GM21390 (cell line): Measurements from ENCODE around the gene DNAL4.

Experiments used
- ATAC-seq: cut with Tn5 transposase; IDR thresholded peaks from one replicate; pipeline ENCODE4 v1.9.1; 2021; ENCODE audit not compliant: unreplicated experiment

Gene DNAL4, protein sequence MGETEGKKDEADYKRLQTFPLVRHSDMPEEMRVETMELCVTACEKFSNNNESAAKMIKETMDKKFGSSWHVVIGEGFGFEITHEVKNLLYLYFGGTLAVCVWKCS

DNA sequence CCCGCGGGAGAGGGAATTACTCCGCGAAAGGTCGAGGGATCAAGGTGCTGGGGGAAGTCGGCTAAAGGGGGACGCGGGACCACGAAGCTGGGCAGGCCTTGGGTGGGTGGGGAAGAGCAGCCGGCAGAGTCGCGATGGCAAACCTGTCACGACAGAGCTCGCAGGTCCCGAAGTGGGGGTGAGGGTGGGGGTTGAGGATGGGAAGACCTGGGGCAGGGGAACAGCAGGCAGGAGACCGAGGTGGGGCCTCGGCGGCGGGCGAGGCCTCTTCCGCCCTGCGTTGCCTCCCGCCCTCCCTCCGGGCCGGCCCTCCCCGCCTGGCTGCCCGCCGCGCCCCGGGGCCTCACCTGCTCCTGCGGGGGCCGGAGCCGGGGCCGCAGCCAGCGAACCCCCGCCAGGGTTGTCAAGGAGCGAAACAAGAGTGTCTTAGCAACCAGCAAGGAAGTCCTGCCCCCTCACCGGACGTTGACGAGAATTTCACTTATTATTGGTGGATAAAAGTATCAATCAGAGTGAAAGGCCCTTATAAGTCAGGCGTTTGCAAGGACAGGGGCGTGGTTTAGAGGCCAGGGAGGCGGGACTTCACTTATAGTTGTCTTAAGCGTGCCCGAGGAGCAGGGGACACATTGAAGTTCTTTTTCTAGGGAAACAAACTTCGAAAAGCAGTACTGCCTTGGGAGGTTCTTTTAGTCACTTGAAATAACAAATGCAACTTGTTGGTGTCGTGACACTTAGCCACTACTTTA is at the start of gene DNAL4:
Gene DNAL4, minus strand, starts transcription at position 423 of the 746 bp plus-strand sequence. CDS start 11,412 bp downstream, outside the sequence.
- peak; percentile 97 for ATAC-seq

DNA sequence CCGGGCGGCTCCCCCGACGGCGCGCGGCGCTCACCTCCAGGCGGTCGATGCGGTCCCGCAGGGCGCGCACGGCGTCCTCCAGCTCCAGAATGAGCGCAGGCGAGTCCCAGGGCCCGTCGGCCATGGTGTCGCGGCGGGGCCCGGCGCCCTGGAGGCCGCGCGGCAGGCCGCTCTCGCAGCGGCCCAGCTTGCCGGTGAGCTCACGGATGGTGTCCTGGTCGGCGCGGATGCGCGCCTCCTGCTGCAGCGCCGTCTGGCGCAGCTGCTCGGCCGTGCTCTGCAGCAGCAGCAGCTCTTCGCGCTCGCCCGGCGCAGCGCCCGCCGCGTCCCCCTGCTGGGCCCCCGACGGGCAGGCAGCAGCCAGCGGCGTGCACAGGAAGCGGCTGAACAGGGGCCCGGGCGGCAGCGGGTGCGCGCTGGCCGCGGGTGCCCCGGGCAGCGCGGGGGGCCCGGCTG is 49.3 kb upstream of the DNAL4 start:
- ATAC-seq, result no peak

DNA sequence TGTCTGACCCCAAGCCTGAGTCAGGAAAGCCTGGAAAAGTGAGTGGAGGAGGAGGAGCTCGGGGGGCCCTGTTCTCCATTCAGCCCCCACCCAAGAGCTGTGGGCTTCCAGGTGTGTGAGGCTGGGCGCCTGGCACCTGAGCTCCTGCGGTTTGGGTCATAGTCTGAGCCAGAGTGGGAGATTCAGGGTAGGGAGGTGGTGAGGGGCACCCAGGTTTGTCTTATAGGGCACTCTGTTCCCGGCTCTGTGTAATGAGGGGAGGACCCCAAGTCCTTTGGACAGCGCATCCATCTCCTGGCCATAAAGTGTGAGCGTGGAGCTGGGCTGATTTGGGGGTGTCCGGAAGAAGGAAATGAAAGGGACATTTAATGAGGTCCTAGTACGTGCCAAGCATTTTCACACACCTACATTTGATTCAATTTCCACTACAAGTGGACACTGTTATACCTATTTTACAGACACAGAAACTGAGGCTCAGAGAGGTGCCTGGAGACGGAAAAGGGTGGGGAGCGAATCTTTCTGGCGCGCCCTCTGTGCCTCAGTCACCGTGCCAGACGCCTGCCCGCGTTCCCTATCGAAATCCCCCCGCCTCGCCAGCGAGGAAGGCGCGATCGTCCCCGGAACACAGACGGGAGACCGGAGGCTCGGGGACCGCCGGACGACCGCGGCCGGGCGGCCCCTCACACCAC is 48.7 kb upstream of the DNAL4 start:
- ATAC-seq, result no peak

DNA sequence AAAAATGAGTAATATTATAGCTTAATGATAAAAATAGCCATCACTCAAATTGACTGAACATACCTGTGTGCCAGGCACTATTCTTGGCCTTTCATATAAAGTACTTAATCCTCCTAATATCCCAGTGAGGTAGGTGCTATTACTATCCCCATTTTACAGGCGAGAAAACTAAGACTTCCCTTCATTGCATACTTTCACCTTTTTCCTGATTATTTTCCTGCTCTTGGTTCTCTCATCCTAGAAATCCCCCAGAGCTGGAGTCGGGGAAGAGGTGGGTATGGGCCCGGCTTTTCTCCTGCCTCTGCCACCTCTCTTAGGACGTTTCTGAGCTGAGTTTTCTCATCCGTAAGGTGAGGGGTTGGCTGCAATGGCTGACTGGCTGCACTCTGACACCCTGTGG is 47.7 kb upstream of the DNAL4 start:
- no peak for ATAC-seq

DNA sequence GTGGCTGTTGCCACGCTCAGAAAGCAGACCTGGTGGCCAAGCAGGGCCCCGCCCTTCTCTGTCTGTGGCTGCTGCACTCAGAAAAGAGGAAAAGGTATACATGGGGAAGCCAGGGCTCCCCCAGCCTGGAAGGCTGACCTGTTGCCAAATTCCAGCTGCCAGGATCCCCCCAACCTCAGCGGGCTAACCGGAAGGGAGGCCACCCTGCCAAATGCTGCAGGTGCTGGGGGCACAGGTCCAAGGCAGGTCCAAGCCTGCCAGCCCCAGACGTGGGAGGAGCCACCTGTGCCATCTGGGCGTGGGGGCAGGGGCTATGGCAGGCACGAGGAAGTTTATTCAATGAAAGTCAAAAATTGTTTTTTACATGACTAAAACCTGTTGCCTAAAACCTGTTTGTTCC is 47.3 kb upstream of the DNAL4 start:
- no peak for ATAC-seq

DNA sequence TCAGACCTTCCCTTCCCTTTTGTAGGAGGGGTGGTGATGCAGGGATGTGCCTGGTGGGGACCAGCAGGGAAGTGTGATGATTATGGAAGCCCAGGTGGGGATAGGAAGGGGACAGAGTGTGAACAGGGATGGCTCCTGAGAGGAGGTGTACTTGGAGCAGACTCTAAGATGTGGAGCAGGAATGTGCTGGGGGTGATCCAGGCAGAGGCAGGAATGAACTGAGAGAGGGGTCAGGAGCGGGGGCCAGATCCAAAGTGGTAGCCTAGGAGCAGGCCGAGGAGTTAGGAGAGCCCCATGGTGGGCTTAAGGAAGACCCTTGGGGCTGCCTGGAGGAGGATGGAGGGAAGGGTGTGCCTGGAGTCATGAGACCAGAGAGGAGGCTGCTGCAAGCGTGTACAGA is 46.2 kb upstream of the DNAL4 start:
- no peak for ATAC-seq

DNA sequence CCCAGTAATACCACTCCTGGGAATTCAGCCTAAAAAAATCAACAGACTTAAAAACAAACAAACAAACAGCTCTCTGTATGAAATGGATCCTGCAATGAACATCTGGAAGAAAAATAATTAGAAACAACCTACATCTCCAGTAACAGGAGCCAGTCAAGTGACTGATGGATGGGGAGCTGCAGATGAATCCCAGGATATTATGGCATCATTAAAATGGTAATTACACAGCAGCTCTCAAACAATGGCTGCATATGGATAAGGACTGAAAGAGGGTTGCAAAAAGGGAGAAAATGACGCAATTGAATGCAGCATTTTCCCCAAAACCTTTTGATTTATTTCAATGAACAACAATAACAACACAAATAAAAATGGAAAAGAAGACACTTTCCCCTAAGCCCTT is 45.7 kb upstream of the DNAL4 start:
- no peak for ATAC-seq

DNA sequence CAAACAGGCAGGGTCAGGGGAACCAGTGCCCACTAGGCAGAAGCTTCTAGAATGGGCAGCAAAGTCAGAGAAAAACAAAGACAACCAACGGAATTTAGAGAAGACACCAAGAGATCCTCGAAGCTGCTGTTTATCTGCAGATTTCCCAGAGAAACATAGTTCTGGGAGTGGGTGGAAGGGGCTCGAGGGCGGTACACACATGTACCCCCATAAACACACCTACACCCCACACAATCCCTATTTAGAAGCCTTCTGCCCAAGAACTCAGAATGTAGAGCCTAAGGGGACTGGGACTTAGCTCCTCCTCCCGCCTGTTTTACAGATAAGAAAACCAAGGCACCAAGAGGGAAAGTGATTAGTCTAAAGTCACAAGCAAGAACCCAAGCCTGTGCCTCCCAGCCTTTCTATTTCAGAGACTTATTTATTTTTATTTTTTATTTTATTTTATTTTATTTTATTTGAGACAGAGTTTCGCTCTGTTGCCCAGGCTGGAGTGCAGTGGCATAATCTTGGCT is 43.5 kb upstream of the DNAL4 start:
- no peak for ATAC-seq

DNA sequence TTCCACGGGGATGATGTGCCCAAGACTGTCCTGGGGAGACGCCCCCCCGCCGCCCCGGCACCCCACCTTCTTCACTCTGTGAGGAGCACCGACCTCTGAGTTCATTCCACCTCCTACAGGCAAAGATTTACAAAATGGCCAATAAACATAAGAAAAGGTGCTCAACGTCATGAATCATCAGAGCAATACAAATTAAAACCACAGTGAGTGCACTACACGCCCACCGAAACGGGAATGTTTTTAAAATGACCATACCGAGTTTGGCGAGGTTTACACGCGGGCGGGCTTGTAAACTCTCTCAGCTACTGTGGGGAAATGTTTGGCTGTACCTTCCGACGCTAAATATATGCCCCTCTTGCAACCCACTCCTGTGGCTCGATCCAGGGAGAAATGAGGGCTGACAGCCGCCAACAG is 42.0 kb upstream of the DNAL4 start:
- no peak for ATAC-seq

DNA sequence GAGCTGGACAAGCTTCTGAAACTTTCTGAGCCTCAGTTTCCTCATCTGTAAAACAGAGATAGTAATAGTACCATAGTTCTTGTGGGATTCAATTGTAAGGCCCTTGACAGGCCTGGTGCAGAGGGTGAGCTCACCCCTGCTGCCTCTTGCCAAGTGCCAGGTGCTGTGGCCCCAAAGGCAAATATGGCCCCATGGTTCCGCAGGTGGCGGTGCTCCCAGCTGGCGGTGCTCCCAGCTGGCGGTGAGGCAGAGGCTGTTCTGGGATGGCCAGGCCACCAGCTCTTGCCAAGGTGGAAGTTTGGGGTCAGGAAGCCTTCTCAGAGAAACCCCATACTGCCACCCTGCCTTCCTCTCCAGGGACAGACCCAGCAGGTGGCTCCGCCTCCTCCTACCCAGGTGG is 41.0 kb upstream of the DNAL4 start:
- no peak for ATAC-seq

DNA sequence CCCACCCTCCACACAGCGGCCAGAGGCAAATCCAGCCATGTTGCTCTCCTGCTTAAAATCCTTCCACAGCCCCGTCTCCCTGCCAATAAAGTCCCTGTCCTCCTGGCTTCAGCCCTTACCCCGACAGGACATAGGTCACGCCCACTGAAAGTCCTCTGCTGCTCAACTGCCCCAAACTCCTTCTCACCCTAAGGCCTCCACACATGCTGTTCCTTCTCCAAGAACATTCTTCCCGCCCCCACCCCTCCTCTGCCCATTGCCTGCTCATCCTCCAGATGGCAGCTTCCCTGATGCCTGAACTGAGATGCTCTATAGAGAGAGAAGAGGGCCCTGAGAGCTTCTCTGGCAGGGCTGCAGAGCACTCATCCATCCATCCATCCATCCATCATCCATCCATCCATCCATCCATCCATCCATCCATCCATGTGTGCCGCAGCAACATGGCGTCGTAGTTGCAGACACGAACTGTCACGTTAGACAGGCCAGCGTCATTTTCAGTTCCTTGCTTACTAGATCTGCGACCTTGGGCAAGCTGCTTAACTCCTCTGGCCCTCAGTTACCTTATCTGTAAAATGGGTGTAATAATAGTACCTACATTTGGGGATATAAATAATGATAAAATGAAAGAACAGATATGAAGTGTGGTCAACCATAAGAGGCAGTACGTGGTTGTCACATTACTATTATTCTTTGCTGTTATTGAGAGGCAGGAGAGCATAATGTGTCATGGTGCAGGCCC is 40.4 kb upstream of the DNAL4 start:
- ATAC-seq, result no peak

DNA sequence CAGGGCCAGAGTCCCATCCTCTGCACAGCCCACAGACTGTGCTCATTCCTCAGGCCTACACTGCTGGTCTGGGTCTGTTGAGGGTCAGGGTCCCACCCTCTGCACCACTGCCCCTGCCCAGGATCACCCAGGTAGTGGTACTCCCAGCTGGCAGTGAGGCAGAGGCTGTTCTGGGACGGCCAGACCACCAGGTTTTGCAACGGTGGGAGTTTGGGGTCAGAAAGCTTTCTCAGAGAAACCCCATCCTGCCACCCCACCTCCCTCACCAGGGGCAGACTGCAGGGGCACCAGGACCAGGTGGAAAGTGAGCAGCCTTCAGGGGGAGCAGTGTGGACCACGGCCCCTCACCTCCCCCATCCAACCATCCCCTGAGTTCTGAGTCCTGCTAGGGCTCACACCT is 39.1 kb upstream of the DNAL4 start:
- no peak for ATAC-seq

DNA sequence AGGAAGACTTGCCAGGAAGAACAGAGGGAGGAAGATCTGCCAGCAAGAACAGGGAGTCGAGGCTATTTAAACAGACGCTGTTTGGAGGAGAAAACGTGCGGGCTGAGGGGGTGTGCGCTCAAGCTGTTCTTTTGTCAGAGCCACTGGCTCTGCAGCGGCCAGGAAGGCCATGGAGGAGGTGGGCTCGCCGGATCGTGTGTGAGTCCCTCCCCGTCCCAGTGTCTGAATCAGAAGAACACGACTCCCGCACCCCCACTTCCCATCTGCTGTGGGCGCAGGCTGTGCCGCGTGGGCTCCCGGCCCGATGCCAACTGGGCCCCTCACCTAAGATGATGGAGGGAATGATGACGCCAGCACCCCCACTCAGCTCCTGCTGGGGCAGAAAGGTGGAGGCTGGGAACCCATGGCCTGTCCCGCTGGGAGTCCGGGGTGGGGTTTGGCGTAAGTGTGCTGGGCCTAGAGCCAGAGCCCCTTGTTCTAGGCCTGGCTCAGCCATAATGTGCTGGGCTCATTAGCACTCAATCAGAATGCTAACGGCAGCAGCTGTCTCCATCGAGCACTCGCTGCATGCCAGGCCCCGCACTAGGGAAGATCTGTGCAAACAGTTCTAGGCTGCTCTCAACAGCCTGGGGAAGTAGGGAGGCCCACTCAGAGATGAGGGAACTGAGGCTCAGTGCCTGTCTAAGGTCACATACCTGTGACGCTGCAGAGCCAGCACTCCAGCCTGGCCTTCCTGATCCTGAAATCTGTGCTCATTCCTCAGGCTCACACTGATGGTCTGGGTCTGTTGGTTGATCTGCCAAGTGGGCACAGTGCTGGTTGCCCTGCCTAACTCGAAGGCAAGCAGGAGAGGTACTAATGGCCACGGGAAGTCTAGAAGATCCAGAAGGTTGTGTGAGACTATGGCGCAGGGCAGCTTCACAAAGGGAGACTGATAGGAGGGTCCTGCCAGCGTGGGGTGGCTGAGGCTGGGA is 38.3 kb upstream of the DNAL4 start:
- no peak for ATAC-seq

DNA sequence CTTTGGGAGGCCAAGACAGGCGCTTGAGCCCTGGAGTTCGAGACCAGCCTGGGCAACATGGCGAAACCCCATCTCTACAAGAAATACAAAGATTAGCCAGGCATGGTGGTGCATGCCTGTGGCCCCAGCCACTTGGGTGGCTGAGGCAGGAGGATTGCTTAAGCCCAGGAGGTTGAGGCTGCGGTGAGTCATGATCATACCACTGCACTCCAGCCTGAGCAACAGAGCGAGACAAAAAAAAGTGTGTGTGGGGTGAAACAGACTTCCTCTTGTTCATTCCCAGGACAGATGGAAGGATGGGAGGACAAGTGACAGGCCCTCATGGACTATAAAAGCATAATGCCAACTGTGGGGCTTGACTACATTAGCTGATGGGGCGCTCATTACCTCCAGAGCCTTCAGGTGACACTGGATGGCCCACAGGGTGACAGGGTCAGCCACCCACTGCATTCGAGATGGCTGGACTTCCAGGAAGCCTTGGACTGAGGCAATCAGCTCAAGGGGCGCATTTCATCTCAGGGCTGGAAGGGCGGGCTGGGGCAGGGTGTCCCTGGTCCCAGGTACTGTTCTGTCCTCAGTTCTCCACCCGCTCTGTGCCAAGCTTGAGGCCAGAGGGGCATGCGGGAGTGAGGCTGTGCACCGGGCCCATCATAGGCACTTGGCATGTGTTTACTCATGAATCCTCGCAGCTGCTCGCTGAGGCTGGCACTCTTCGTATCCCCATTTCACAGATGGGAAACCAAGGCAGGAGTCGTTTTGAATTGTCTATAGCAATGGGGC is 37.4 kb upstream of the DNAL4 start:
- ATAC-seq, result no peak

DNA sequence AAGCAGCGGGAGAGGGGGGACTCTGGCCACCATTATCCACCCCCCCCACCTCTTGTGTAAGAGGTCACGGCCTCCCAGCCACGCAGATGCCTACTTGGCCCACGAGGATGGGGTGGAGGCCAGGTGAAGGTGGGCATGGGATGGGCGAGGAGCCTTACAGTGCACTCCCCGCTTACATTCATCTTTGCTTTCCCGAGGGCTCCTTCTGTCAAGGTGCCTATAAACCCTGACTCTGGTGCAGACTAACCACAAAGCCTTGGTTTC is 36.8 kb upstream of the DNAL4 start:
- ATAC-seq, result no peak

DNA sequence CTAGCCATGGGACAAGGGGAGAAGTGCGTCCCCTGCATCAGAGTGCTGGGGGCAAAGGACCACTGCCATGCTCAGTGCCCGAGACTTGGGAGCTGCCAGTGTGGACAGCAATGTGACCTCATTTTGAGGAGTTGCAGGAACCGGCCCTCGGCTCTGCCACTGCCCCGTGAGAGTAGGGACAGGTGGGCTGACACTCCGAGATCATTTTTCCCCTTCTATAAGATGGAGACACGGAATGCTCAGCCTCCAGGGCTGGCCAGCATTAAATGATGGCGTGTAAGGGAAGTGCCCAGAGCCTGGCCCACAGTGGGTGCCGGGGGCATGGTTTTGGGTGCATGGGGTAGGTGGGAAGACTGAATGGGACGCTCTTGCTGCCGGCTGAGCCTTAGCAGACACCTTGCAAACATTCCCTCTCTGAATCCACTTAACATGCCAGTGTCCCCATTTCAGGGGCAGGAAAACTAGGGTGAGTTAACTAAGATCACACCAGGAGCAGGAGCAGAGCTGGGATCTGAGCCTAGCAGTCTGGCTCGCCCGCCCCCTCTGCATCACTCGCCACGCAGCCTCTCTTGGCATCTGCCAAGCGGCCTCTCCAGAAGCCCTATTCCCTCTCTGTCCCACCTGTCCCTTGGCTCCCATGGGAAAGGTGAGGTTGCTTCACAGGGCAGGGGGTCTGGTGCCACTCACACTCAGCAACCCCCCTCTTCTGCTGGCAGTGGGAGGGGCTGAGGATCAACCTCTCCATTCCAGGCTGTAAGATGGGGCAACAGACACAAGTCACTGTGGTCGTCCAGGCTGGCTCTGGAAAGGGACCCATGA is 36.3 kb upstream of the DNAL4 start:
- no peak for ATAC-seq

DNA sequence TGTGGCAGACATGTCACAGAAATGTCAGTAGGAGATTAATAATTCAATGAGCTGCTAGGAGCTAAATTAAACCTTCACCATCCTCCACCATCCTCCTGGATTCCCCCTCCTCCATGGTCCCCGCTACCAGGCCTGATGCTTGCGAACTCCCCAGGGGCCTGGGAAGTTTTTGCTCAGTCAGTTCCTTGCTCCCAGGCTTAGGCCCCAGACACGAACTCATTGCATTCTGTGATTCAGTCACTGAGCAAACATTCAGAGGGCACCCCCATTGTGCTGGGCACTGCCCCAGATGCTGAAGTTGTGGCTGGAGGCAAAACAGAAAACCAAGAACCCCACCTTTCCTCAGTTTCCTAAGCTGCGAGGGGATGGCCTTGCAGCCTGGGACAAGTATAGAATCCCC is 35.5 kb upstream of the DNAL4 start:
- no peak for ATAC-seq

DNA sequence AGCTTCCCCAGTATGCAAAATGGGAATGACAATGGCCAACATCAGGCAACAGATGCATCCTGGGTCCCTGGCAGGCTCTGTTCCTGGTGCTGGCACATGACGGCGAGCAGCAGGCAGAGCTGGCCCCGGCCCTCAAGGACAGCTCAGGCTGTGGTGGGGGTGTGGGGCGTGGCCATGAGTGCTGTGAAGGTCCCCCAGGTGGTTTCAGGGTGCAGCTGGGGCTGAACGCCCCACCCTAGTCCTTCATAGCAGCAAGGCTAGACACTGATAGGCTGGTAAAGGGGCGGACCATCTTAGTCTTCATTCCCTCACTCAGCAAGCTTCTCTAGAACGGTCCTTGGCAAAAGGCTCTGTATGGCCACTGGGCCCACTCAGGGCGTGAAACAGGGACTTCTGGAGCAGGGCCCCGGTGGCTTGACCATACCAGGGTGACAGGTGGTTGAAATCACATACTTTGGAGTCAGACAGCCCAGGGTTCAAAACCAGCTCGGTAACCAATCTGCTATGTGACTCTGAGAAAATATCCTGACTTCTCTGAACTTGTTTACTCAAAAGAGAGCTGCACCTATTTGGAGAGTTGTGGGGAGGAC is 34.8 kb upstream of the DNAL4 start:
- no peak for ATAC-seq

DNA sequence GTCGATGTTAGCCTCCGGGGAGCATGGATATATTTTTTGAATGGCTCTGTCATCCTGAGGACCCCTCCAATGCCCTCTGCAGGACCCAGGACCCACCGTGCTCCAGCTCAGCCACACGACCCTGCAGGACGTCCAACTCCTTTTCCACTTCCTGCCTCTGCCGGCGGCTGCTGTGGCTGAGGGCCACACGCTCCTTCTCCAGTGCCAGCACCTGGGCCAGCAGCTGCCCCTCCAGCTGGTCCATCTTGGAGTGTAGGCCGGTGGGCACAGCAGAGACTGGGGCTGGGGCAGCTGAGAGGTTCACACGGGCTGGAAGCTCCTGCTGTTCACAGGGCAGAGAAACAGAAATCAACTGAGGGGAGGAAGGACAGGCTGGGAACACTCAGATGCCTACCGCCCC is 34.2 kb upstream of the DNAL4 start:
- ATAC-seq, result no peak
